Activated CD4-positive, alpha-beta T cell treated with anti-CD3 and anti-CD28 coated beads, Interleukin-10, Interleukin-2, amounts not matched to agents 100 ng/mL and 50 ng/mL, durations not matched to agents 16 hours and 8 hours (primary cell): Measurements from ENCODE around the gene DSG3.
A peak's percentile ranks its signal among the peaks of the same experiment; 100 is the strongest.

Source experiments
- DNase-seq: peaks from one replicate; pipeline ENCODE4 v3.0.0-alpha.2; 2020

DSG3 gene

GRCh38 chr18:31430554-31430953 lies 17.0 kb upstream of the DSG3 start:
- DNase-seq: no peak

- no peak for DNase-seq
Observed at GRCh38 chr18:31432316-31432715, 15.2 kb upstream of the DSG3 start.

GRCh38 chr18:31436825-31437224 lies 10.7 kb upstream of the DSG3 start:
- DNase-seq: no peak

GRCh38 chr18:31438402-31438801 lies 9.1 kb upstream of the DSG3 start:
- peak; percentile 5 for DNase-seq

DNA sequence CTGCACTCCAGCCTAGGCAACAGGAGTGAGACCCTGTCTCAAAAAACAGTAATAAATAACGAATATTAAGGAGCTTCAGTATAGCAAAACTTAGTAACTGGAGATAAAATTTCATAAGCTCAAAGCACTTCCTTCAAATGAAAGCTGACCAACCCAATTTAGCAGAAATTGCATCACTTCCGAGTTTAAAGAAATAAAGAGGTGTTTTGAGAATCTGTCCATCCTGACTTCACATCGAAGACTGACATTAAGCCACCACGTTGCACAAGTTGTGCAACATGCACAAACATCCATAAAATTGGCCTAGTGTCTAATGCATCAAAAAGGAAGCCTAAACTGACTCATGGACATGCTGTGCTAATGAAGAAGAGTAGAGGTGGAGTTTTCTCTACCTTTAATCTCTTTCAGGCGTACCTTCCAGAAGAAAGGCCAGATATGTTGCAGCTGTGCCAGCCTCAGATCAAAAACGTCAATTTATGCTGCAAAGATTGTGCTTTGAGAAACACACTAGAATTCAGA lies 7.7 kb upstream of the DSG3 start:
- DNase-seq: no peak

GRCh38 chr18:31440787-31441186 lies 6.8 kb upstream of the DSG3 start:
- DNase-seq: no peak

DNA sequence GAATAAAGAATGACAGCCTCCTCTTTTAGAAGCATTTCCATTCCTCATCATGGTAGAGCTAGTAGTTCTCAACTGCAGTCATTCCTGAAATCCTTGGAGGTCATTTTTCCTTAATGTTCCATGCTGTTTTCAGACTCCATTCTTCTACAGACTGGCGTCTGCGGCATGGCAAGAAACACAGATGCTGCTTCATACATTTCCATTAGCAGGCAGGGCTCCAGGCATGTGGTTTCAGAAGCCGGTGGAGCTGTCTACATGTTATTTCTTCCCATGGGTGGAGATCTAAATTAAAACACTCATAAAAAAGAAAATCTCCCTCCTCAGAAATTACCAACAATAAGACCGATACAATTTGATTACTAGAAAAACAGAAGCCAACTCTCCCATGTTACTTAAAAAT lies 6.0 kb upstream of the DSG3 start:
- no peak for DNase-seq

GRCh38 chr18:31444142-31444541 lies 3.4 kb upstream of the DSG3 start:
- no peak for DNase-seq

DNA sequence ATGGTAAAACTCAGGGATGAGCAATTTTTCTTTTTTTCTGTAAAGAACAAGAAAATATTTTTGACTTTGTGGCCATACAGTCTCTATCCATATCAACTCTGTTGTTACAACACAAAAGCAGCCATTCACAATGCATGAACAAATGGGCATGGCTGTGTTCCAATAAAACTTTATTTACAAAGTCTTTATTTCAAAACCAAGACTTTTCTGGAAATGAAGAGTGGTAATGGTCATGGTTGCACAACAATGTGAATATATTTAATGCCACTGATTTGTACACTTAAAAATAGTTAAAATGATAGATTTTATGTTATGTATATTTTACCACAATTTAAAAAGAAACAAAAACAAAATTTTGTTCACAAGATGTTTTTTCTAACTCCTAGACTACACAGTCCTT lies 1.6 kb upstream of the DSG3 start:
- DNase-seq: no peak

GRCh38 chr18:31446854-31447253 lies 687 bp upstream of the DSG3 start:
- no peak for DNase-seq

DNA sequence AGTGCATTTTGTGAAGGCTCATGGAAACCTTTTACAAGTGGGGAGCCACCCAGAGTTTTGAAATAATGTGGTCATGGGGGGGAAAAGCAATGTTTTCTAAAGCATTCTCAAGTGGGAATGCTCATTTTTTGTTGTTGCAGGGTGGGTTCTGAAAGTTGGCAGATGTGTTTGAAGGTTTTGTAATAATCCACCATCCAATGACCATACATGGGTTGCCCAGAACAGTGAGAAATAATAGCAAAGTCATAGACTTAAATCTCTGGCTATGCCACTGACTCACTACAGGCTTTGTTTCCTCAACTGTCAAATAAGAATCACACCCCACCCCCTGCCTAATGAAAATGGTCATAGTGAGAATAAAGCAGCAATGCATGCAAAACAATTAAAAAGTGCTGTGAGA lies 2.9 kb downstream of the DSG3 start:
- no peak for DNase-seq

- DNase-seq: no peak
Observed at GRCh38 chr18:31451625-31452024, 4.1 kb downstream of the DSG3 start.

- DNase-seq: no peak
Observed at GRCh38 chr18:31454066-31454708, 6.6 kb downstream of the DSG3 start.

DNA sequence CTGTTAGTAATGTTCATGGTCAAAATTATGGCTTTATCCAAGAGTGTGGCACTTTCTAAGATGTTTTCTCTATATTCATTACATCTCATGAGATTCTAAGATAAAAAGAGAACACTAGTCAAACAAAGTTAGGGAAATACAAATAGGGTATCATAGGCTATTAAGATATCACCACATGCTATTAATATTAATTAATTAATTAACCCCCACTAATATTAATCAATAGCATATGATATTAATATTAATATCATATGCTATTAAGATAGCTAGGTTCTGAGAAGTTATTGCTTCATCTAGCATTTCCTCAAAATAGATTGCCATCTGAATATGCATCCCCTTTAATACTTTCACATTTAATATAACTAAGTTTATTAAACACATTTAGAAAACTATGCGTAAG lies 22.1 kb downstream of the DSG3 start:
- DNase-seq: no peak

- no peak for DNase-seq
Observed at GRCh38 chr18:31478688-31479087, 31.1 kb downstream of the DSG3 start.

- DNase-seq: no peak
Observed at GRCh38 chr18:31482051-31482450, 34.5 kb downstream of the DSG3 start.

- no peak for DNase-seq
Observed at GRCh38 chr18:31483396-31483795, 35.9 kb downstream of the DSG3 start.

DNA sequence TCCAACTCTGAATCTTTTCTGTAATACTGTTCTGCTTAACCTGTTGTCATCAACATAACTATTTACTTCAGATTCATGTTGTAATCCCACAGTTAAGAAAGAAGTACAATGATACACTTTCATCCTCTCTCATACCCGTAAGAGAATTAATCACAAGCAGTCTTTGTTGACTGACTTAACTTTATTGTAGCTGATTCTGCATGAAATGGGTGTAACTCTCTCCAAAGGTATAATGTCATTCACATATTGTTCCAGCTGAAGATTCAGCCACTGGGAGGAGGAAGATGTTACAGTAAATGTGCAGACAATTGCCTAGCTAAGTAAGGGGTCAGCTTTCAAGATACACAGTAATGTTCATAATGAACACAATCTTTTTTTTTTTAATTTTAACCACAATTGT lies 36.9 kb downstream of the DSG3 start:
- DNase-seq: no peak

DNA sequence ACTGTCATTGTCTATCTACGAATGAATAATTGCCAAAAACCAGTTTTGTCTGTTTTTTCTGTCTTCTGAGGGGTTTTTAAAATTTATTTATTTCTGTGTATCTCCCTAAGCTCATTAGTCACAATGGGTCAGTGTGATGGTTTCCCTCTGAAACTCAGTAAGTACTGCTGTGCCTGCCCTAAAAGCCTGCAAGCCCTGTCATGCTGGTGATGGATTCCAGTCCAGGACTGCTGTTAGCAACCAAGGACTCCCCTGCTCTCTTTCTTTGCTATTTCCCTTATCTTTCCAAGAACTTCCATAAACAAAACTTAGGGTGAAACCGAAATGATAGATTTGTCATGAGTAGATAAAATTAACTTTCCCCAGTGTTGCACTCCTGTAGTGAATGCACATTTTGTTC lies 38.6 kb downstream of the DSG3 start:
- DNase-seq: no peak

GRCh38 chr18:31487246-31488015 lies 39.9 kb downstream of the DSG3 start:
- DNase-seq: no peak

DNA sequence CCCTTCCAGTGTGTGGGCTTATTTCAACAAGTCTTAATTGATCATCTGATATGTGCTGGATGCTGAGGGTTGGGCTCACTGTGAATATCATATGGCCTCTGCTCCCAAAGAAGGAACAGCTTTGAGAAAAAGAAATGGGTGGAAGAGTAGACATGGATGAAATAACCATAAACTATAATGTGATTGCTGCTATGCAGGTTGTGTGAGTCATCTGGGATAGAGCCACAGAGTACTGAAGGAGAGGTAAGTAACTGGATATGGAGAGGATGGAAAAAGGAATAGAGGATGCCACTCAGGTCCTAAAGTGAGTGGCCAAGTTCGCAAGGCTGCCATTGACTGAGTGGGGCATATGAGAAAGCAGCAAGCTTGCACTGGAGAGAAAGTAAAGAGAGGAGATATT lies 41.8 kb downstream of the DSG3 start:
- no peak for DNase-seq

DNA sequence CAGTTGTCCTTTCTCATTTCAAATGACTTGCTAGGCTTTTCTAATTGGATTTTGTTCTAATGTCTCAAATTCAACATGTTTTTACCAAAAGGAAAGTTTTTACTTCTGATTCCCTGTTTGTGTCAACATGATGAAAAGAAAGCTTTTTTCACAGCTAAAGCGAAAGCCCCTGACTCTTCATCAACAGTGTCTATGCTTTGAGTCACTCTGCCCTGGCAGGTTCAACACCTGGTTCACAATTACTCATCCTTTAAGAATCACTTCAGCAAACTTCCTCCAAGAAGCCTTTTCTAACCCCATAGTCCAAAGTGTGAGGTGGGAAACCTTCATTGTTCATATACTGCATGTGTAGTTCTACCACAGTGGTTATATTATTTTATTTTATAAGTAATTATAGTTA lies 42.8 kb downstream of the DSG3 start:
- DNase-seq: peak; percentile 35

DNA sequence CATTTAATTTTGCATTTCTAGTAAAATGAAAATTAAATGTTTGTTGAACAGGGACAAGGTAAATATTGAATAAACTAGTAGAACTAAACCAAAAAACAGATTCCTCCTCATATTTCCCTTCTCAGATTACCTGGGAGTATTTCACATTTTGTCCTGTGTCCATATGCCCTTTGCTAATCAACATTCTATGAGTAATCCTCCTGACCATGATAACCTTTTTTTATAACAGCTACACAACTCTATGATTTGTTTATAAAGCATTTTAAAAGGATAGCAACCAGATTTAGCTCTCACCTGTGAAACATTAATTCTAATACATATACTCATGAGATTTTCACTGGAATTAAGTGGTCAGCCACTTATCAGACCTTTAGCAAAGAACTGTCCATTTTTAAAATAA lies 43.3 kb downstream of the DSG3 start:
- DNase-seq: no peak

DNA sequence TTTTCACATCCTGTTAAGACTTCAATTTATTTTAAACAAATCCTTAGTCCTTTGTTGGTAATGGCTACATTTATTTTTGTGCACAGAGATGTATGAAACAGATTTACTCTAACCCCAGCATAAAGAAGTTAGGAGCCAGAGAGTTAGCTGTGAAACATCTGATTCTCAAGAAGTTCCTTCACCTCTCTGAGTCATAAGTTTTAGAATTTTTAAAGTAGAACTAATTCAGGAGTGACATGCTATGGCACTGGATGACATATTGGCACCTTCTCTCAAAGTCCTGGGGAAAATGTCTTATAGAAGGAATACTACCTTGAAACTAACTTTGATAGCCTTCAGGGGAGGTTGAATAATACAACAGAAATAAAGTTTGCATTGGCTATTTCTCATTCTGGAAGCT lies 44.0 kb downstream of the DSG3 start:
- no peak for DNase-seq

- no peak for DNase-seq
Observed at GRCh38 chr18:31492671-31493070, 45.1 kb downstream of the DSG3 start.
